ENCODE measurements around the gene NDUFV2. TPM values are rescaled to one million over a fixed set of nuclear protein-coding genes. Genes with fewer than 3 reads are reported as not detected.
A peak's percentile ranks its signal among the peaks of the same experiment; 100 is the strongest.

The NDUFV2 gene
- total and polyA plus RNA-seq, 2 of the 13 experiments (the other 11 are each of a cell fraction or from before 2014, with no cell fraction given) = 216 to 299 TPM

GRCh38 chr18:9094307-9095226, 7.9 kb upstream of the NDUFV2 start (continued):
- TF ChIP-seq CC2D1A (CRISPR knock-in tag; IDR thresholded peaks at IDR 0.05) (no peak), NR2F2 (IDR thresholded peaks at IDR 0.05; ENCODE audit: borderline replicate concordance, low read depth) (peak; percentile 61; the same call in 1 of the 2 replicates), SOX6 (IDR thresholded peaks at IDR 0.05) (no peak), SOX6 (CRISPR knock-in tag; IDR thresholded peaks at IDR 0.05) (peak; percentile 81), ZNF280D (CRISPR knock-in tag; IDR thresholded peaks at IDR 0.05) (peak; percentile 51; the same call in 1 of the 2 replicates), ZNF180 (CRISPR knock-in tag; IDR thresholded peaks at IDR 0.05; ENCODE audit: borderline replicate concordance, low read depth) (no peak), TFDP1 (CRISPR knock-in tag; IDR thresholded peaks at IDR 0.05; ENCODE audit: borderline replicate concordance) (no peak), HDAC6 (IDR thresholded peaks at IDR 0.05; ENCODE audit: low read depth, low read length) (no peak), TBX3 (IDR thresholded peaks at IDR 0.05; ENCODE audit: borderline replicate concordance) (peak; percentile 65; the same call in 1 of the 2 replicates), HOXA9 (CRISPR knock-in tag; IDR thresholded peaks at IDR 0.05; ENCODE audit: borderline replicate concordance) (no peak), CEBPB (IDR thresholded peaks at IDR 0.05; ENCODE audit: borderline replicate concordance, low read depth, low read length) (peak; percentile 51; the same call in 1 of the 2 replicates), ZNF609 (CRISPR knock-in tag; IDR thresholded peaks at IDR 0.05; ENCODE audit: borderline replicate concordance) (0 out of 2 replicates have a peak, but pooled peaks have one; percentile 23), AGO2 (optimal IDR thresholded peaks at IDR 0.05; ENCODE audit: low read depth, low read length) (no peak), ZNF780A (CRISPR knock-in tag; IDR thresholded peaks at IDR 0.05) (no peak), PAXIP1 (CRISPR knock-in tag; conservative IDR thresholded peaks at IDR 0.05) (peak; percentile 67)
